Spleen (tissue), 11 donors: ENCODE data around the gene ARMCX2. TPM values are rescaled to one million over a fixed set of nuclear protein-coding genes. Genes with fewer than 3 reads are reported as not detected.

Source experiments
- DNase-seq: peaks from one replicate; pipeline ENCODE4 v3.0.0-alpha.2; 2020
- H3K27ac ChIP-seq, 8 donors: fragments of 200-600 bp; sonication (generic) in 7 of 8; 1 replicate in 4 of 8; 2 replicates in 4 of 8; pipeline versions ENCODE4 v1.5.0 to v1.8.0; 2016 to 2021; ENCODE audit warnings: inconsistent platforms in 4 of 8, mild to moderate bottlenecking in 4 of 8, moderate library complexity in 1 of 8
- H3K27me3 ChIP-seq, 7 donors: fragments of 200-600 bp; sonication (generic) in 6 of 7; replicated peaks in 1 of 7; 1 replicate in 4 of 7; 2 replicates in 3 of 7; pipeline versions ENCODE4 v1.5.0 to v1.8.0; 2016 to 2021; ENCODE audit warnings: inconsistent platforms in 3 of 7, mild to moderate bottlenecking in 1 of 7
- H3K36me3 ChIP-seq, 6 donors: fragments of 200-600 bp; sonication (generic) in 5 of 6; 1 replicate in 4 of 6; 2 replicates in 2 of 6; pipeline versions ENCODE4 v1.5.0 to v1.8.0; 2016 to 2021; ENCODE audit warnings: inconsistent platforms in 2 of 6
- H3K4me1 ChIP-seq, 6 donors: fragments of 200-600 bp; sonication (generic) in 5 of 6; 1 replicate in 3 of 6; 2 replicates in 3 of 6; pipeline versions ENCODE4 v1.5.0 to v1.8.0; 2016 to 2021; ENCODE audit warnings: inconsistent platforms in 3 of 6
- H3K4me3 ChIP-seq, 8 donors: fragments of 200-600 bp; sonication (generic) in 7 of 8; 1 replicate in 4 of 8; 2 replicates in 4 of 8; pipeline versions ENCODE4 v1.5.0 to v1.8.0; 2016 to 2021; ENCODE audit warnings: inconsistent platforms in 4 of 8, mild to moderate bottlenecking in 4 of 8, moderate library complexity in 2 of 8
- H3K9me3 ChIP-seq, 8 donors: fragments of 200-600 bp; sonication (generic) in 7 of 8; 1 replicate in 4 of 8; 2 replicates in 4 of 8; pipeline versions ENCODE4 v1.5.0 to v1.8.0; 2016 to 2021; ENCODE audit warnings: inconsistent platforms in 4 of 8
- CTCF ChIP-seq, 11 experiments: fragments of 200-600 bp in 7 of 11; fragments of 450-650 bp in 4 of 11; sonication (generic) in 4 of 11; IDR thresholded peaks in 8 of 11; conservative IDR thresholded peaks in 3 of 11; 1 replicate in 7 of 11; 2 replicates in 4 of 11; pipeline versions ENCODE4 v1.4.0 to v1.8.0; 2016 to 2021; ENCODE audit warnings: antibody characterized with exemption in 11 of 11, inconsistent platforms in 4 of 11, mild to moderate bottlenecking in 1 of 11
- POLR2A ChIP-seq, 3 donors: fragments of 450-650 bp; IDR thresholded peaks; one replicate each; pipeline ENCODE4 v1.5.1; 2017; ENCODE audit warnings: antibody characterized with exemption in 3 of 3, mild to moderate bottlenecking in 1 of 3
- POLR2AphosphoS5 ChIP-seq, 3 donors: sonication (generic); formaldehyde crosslinking; IDR thresholded peaks; one replicate each; pipeline ENCODE4 v1.5.1; 2017; ENCODE audit warnings: antibody characterized with exemption in 3 of 3
- WGBS, 5 donors: extraction: QIAGEN DNeasy Blood & Tissue Kit in 3 of 5; methylation state at CpG; one replicate each; pipeline versions ENCODE4 v1.1.5 to v1.1.7; 2013 to 2018; 5-methylcytosine and 5-hydroxymethylcytosine counted together
- intact Hi-C: fragments of 100-400 bp; cut with DNase I; formaldehyde crosslinking; loops from one replicate; pipeline ENCODE4 v1.15.0; 2023; ENCODE audit warnings: low total_unique reads
- polyA plus RNA-seq, 3 donors: library from polyadenylated mRNA; stranded (reverse); fragments of 200-250 nt; gene quantifications; one replicate each; pipeline ENCODE4 v1.2.1, GENCODE V29; 2013
- small RNA-seq, 4 donors: library from RNA; depleted of rRNA; stranded (forward); fragments of <200 nt; gene quantifications; one replicate each; pipeline ENCODE3, GENCODE V24; 2016
- total RNA-seq, 7 donors: library from RNA; depleted of rRNA in 3 of 7; stranded (reverse); fragments of >200 nt in 3 of 7; fragmentation: NEBNext Ultra II Directional in 4 of 7; extraction: Animal tissue kit (Norgen Biotek cat#: 25700) in 4 of 7; gene quantifications; one replicate each; pipeline versions ENCODE4 v1.1.0 to v1.2.1, GENCODE V29; 2016 to 2021
- donor health status: healthy with polysubstance abuse.
- donor health status: DM: no; HTN: no; CAD: no; lungs with moderate emphysema.
- donor health status: DM: no; HTN: no; CAD: no.
- donor health status: Bipolar disorder and iron deficiency.
- donor health status: healthy.
- donor health status: DM: no; HTN: no; CAD: no.
- donor health status: DM: yes; HTN: yes; CAD: no.

The ARMCX2 gene
- total and polyA plus RNA-seq, 10 donors, result 10.7 to 52.3 (median 34.3) TPM

- no peaks in the 10 kb centered on the region for H3K36me3 ChIP-seq
- intact Hi-C loops, result no loop called here
Measured at GRCh38 chrX:101639583-101639982, 20.1 kb downstream of the ARMCX2 start.

DNA sequence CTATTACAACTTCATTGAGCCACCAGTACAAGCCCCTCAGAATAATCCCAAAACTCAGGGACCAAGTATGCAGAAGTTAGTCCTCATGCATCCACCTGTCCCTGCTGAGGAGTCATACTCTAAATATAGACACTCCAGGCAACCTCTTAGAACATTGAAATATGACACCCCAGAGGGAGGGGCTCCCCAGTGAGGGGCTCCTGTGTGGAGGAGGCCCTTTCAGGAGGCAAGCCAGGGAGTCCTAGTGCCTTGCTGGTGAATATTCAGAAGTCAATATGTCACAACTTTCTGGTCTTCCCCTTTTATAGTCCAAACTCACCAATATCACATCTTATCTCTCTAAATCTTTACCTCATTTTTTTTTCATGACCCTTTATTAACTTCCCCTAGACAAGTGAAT, 40.3 kb downstream of the ARMCX2 start:
- Histone ChIP-seq H3K36me3 (peaks cover 0 to under 1% (median 0%) of the 10 kb centered on the region in 6 donors), H3K27me3 (no peaks in the 10 kb centered on the region), H3K27ac (peak overlapping the region in 3 of 8 donors; percentile 82 to 90 (median 88)), H3K4me3 (no peak overlapping the region), H3K9me3 (no peaks in the 10 kb centered on the region), H3K4me1 (peaks cover 0 to 31% (median 7%) of the 10 kb centered on the region in 6 donors)
- TF ChIP-seq POLR2A (IDR thresholded peaks at IDR 0.05), result no peak
- DNase-seq, result no peak
- intact Hi-C loops, result no loop called here

More at GRCh38 chrX:101639583-101639982, 20.1 kb downstream of the ARMCX2 start:
- no peak overlapping the region for H3K4me3 ChIP-seq
- no peaks in the 10 kb centered on the region for H3K9me3 ChIP-seq
- TF ChIP-seq POLR2AphosphoS5 (IDR thresholded peaks at IDR 0.05), result peak in 1 of 3 donors; percentile 10
- no peak for TF ChIP-seq CTCF (IDR thresholded peaks at IDR 0.05 in 8 of 11, conservative IDR thresholded peaks at IDR 0.05 in 3 of 11)
- no peak for TF ChIP-seq POLR2A (IDR thresholded peaks at IDR 0.05)
- no peaks in the 10 kb centered on the region for H3K27me3 ChIP-seq
- no peak for DNase-seq
- no peak overlapping the region for H3K27ac ChIP-seq
- H3K4me1 ChIP-seq, result no peaks in the 10 kb centered on the region

DNA sequence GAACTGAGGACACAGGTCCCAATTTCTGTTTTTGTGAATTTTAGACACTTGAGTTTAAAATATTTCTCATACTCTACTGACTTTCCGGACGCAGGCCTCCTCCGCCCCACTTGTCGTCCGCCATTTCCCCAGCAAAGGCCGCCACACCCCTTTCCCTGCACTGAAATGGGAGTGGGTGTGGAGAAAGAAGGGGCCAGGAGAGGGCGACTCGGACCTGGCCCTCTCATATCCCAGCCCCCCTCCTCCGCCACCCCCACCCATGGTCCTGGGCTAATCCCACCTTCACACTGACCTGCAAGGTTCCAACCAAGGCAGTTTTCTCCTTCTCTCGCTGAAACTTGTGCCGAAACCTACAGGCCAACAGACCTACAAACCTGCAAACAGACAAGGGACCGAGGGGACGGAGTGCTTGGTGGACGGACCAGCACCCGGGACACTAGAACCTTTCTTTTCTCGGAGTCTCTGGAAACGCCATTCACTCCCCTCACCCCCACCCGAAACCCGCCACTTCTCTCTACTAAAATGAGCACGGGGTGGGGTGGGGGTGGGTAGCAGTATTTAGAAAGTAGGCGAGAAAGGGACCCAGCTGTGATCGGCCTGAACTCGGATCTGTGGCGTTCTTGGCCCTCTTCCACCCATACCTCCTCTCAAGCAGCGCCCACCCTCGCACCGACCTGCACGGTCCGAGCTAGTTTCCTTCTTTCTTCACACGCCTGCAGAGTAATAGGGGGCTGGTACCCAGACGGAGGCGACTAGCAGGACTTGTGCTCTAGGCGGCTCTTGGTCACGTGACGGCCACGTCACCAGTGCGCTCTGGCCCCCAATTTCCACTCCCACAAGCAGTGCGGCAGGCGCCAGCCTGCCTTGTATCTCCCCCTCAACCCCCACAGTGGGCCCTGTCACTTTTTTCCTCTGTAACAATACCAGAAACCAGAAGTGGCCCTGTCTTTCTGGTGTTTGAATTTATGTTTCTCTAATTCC, 42.1 kb downstream of the ARMCX2 start, which contains the start of gene ARMCX6:
Gene ARMCX6 (minus strand): TSS at position 790 of the 981 bp plus-strand sequence. CDS start 1,380 bp downstream, outside the sequence.
- Histone ChIP-seq H3K27ac (peak within 1 kb of the TSS; percentile 54 to 89 (median 84)), H3K27me3 (no peaks in the 10 kb centered on the region), H3K36me3 (no peaks in the 10 kb centered on the region), H3K4me1 (peaks cover 0 to 24% (median 4%) of the 10 kb centered on the region in 6 donors), H3K9me3 (no peaks in the 10 kb centered on the region), H3K4me3 (peak within 1 kb of the TSS; percentile 44 to 77 (median 58))
- intact Hi-C loops, result no loop called here
- TF ChIP-seq POLR2A (IDR thresholded peaks at IDR 0.05), result no peak
- peak; percentile 71 to 78 (median 73) for TF ChIP-seq POLR2AphosphoS5 (IDR thresholded peaks at IDR 0.05)
- peak in 8 of 11 experiments; percentile 6 to 64 (median 44) for TF ChIP-seq CTCF (IDR thresholded peaks at IDR 0.05 in 8 of 11, conservative IDR thresholded peaks at IDR 0.05 in 3 of 11)
- 0 to 51% (median 6%) methylated on average over 21 to 39 of the region's 39 CpGs for WGBS, 5 donors
- peak; percentile 93 for DNase-seq

- WGBS, 5 donors, result 38 to 59% (median 50%) methylated on average over 1 of the region's 1 CpG
- no peaks in the 10 kb centered on the region for H3K4me1 ChIP-seq
- DNase-seq, result no peak
- no peak for TF ChIP-seq CTCF (IDR thresholded peaks at IDR 0.05 in 8 of 11, conservative IDR thresholded peaks at IDR 0.05 in 3 of 11)
- TF ChIP-seq POLR2A (IDR thresholded peaks at IDR 0.05), result no peak
- TF ChIP-seq POLR2AphosphoS5 (IDR thresholded peaks at IDR 0.05), result no peak
- H3K4me3 ChIP-seq, result no peak overlapping the region
- no peaks in the 10 kb centered on the region for H3K9me3 ChIP-seq
- no peaks in the 10 kb centered on the region for H3K27me3 ChIP-seq
- no peaks in the 10 kb centered on the region for H3K36me3 ChIP-seq
- no peak overlapping the region for H3K27ac ChIP-seq
- intact Hi-C loops, result no loop called here
Measured at GRCh38 chrX:101605728-101606127, 53.9 kb downstream of the ARMCX2 start.

Small RNA genes within 50 kb of the gene (small RNA-seq; reads per million reads assigned to genes)
- gene RNU6-30P, result 0 to 0.06 (median 0) reads per million in 4 donors
- gene RNU6-587P, result 0 reads per million in 4 donors

Other genes starting within 250 kb of the ARMCX2 start
- 10 to 100 TPM in 6 of 7 donors, 1 to 10 TPM in 1; 8.3 to 20.3 (median 17.5) TPM for gene ARMCX4, start 174.4 kb downstream of the ARMCX2 start, total RNA-seq
- gene ARMCX4, start 174.4 kb downstream of the ARMCX2 start, polyA plus RNA-seq, result 1 to 10 TPM; 4.0 to 8.0 (median 5.6) TPM
- gene ARMCX1, start 109.3 kb downstream of the ARMCX2 start, total RNA-seq, result 10 to 100 TPM; 10.9 to 22.8 (median 18.0) TPM
- 10 to 100 TPM in 1 of 3 donors, 1 to 10 TPM in 2; 5.2 to 12.3 (median 6.9) TPM for gene ARMCX1, start 109.3 kb downstream of the ARMCX2 start, polyA plus RNA-seq
- gene ARMCX6, start 41.9 kb downstream of the ARMCX2 start, total RNA-seq, result 10 to 100 TPM; 31.0 to 62.4 (median 44.7) TPM
- gene ARMCX6, start 41.9 kb downstream of the ARMCX2 start, polyA plus RNA-seq, result 10 to 100 TPM; 34.2 to 42.0 (median 38.5) TPM
- gene ARMCX3, start 36.7 kb downstream of the ARMCX2 start, total RNA-seq, result 10 to 100 TPM; 61.9 to 90.4 (median 79.8) TPM
- gene ARMCX3, start 36.7 kb downstream of the ARMCX2 start, polyA plus RNA-seq, result 10 to 100 TPM; 16.8 to 35.4 (median 16.9) TPM